Inflammatory macrophage treated with lipopolysaccharide for 1 hour (primary cell): Measurements from ENCODE around the gene PDE4DIP.
"Not testable (repeated sequence)": the region's sequence is repeated elsewhere in the genome, so short reads cannot be mapped to it uniquely, and the experiment has no call there.

Source experiments
- DNase-seq, 2 donors: peaks; one replicate each; pipeline ENCODE4 v3.0.0-alpha.2; 2020 to 2022

Gene PDE4DIP

DNA sequence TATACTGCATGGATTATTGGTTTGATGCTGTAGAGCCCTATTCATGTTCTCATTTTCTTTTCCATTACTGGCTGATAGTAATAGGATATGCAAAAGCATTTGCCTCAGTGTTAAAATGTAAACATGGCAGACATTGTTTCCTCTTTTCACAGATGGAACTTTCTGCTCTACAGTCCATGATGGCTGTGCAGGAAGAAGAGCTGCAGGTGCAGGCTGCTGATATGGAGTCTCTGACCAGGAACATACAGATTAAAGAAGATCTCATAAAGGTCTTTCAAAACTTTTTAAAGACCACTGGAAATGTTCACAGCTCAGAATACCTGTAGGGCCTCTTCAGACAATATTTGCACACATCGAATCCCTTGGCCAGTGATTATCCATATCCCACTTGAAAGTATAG is 133.6 kb downstream of the PDE4DIP start:
- not testable (repeated sequence) for DNase-seq

DNA sequence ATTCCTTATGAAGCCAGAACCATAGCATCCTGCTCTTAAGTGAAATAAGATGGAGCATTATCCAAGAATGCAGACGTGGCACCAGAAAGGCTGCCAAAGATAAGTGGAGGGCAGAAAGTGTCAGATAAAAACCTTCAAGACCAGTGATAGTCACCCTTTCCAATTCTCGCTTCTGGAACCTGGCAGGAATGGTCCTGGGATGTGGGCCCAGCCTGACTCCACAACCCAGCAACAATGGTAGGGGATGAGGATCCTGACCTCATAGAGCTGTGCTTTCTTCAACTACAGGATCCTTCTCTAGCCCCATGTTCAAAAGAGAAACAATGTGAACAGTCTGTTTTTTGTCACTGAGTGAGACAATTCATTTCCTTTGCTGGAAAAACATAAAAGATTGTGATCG is 145.2 kb downstream of the PDE4DIP start:
- DNase-seq = not testable (repeated sequence)

DNA sequence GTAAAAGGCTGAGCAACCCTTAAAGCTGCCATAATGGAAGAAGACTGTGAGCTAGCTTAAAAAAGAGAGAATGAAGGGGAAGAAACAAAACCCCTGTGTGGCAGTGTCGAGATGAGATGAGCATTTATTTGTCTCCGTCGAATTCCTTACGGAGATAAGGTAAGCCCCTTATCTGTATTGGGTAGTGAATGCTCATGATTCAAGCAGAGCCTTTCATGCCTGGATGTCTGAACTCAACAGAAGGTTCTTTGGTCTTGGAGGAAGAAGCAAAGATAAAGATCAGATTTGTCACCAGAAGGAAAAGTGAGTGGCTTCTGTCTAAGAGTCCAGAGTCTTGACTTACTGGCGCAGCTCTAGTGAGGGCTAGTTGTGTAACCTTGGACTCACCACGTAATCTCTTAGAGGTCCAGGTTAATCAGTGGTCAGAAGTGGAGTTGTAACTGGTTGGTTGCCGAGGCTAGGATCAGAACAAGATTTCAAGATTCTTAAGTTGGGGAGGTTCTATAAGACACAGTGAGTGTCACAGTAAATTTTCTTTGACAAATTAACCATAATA is 146.1 kb downstream of the PDE4DIP start:
- DNase-seq = not testable (repeated sequence)

DNA sequence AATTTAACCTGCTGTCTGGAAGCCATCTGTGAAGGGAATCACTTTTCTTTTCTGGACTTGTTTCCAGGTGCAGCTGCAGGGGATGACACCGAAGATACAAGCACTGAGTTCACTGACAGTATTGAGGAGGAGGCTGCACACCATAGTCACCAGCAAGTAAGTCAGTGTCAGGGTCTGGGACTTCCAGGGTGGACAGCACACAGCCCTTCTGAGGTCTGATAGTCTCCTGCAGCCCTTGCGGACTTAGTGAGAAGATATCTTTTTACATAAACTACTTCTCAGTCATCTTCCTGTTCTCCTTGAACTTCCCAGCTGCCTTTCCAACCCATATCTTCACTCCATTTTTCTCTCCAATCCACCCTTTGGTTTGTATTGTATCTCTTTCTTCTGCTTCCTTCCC is 147.6 kb downstream of the PDE4DIP start:
- DNase-seq = not testable (repeated sequence)

DNA sequence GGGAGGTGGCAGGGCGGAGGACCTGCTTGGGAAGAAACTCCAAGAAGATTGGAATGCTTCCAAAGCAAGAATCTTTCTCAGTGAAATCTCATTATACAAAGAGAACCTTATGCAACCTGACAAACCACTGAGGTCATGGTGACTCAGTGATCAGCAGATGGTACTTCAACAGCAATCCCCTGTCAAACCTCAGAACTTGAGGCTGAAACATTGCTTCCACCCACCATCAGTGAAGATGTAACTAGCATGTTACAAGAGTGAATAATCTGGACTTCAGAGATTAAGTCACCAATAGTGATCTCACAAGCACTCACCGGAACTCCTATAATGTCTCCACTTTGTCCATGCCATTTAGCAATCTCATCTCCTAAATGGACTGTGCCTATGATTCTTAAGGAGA is 148.1 kb downstream of the PDE4DIP start:
- not testable (repeated sequence) for DNase-seq

DNA sequence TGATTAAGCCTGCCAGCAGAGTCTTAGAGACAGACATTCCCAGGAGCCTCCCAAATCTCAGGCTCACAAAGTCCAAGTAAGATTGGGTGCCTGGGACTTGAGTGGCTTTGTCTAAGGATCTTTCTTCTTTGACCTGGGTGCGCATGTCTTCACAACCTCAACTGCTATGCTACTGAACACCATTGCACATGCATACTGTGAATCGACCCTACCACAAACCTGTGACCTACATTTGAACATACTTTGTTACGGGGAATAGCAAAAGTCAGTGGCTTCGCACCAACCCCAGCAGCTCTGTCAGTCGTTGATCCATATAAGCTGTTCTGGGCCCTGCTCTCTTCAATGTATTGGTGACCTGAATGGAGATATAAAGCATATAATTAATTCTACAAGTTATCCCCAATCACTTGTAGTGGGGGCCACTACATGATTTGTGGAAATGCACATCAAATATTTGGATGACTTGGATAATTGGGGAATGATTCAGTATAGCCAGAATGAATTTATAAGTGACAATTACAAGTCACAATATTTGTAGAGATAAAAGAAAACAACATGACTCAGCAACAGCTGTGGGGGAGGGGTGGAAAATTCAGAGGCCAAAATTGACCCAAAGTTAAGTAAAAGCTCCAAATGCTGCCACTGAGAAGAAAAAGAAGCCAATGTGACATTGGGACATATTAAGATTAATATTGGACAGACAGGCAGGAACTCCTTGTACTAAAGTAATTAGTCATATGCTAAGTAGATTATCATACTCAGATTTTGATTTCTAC is 152.4 kb downstream of the PDE4DIP start:
- DNase-seq = not testable (repeated sequence)

DNA sequence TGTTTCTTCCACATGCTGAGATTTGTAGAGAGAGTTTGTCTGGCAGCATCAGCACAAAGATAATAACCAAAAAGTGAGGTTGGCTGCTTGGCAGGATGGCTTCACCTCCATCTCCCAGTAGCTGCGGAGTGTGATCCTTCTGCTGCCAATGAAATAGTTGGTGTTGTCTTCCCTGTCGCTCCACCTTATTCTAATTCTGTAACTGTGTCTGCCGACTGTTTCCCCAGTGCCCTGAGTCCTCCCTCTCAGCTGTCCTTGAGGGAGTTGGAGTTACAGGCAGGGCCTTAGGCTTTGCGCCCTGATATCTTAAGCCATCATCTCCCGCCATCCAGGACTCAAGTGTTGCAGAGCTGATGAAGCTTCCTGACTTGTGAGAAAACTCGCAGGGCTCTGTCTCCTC is 153.2 kb downstream of the PDE4DIP start:
- DNase-seq = not testable (repeated sequence)

DNA sequence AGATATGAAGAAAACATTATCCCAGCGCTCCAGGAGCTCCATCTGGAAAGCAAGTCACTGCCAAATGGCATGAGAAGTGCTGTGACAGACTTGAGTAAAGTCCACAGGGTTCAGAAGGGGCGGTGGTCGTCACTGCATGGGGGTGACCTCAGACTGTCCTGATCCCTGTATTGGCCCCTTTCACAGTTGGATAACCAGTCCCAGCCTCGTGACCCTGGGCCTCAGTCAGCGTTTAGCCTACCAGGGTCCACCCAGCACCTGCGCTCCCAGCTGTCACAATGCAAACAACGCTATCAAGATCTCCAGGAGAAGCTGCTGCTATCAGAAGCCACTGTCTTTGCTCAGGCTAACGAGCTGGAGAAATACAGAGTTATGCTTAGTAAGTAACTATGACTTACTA is 158.4 kb downstream of the PDE4DIP start:
- DNase-seq = not testable (repeated sequence)

DNA sequence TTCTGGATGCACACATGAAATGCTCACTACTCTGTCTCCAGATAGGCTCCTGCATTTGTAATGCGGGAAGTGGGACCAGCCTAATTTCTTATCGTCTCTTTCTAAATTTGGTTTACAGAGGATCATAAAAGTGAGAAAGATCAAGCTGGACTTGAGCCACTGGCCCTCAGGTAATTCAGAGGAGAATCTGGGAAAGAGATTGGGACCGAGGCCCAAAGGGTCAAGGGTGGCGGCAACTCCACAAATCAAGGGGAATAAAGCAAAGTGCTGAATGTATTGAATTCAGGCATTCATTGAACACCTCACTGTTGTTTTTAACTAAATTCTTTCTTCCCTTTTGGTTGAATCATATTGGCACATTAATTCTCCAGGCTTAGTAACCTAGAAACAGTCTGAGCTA is 164.1 kb downstream of the PDE4DIP start:
- not testable (repeated sequence) for DNase-seq

DNA sequence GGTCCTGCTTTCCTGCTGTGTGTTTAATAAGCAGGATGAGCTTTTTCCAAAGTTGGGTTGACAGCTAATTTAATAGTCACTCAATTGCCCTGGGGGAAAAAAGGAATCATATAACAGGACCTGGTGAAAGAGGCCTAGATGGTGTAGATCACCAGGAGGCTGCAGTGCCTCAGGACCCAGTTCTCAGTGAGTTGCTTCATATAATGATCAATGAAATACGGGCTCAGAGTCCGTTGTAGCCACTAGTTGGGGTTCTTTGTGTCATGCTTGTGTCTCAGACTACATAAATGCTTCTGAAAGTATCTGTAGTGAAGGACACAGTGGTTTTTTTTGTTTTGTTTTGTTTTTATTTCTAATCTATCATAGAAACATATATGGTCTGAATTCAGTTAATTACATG is 164.5 kb downstream of the PDE4DIP start:
- not testable (repeated sequence) for DNase-seq

DNA sequence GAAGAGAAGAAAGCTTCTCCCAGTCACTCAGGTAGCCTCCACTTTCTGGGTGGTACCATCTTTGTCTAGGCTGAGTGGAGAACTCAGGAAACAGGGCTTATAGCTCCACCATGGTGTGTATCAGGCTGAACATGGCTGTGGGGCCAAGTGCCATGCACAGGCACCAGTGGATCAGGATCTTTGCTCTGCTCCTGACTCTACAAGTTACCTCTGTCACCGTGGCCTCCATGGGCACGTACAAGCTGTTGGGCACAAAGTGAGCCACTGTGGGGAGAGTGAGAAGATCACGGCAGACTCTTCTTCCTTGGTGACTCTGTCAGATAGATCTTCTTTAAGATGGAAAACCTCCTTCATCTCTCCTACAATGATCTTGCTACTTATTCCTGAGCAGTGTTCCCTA is 165.5 kb downstream of the PDE4DIP start:
- DNase-seq = not testable (repeated sequence)

DNA sequence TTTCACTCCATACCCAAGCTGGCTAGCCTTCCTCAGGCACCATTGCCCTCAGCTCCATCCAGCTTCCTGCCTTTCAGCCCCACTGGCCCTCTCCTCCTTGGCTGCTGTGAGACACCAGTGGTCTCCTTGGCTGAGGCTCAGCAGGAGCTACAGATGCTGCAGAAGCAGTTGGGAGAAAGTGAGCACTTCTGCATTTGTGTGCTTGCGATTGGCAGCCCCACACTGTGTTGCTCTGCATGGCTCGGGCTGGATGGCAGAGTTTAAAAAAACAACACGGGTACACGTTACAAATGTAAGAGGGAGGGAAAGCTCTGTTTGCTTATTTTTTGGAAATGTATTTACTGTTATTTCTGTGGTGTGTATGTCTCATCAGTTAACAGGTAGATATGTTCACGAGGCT is 168.4 kb downstream of the PDE4DIP start:
- DNase-seq = not testable (repeated sequence)

DNA sequence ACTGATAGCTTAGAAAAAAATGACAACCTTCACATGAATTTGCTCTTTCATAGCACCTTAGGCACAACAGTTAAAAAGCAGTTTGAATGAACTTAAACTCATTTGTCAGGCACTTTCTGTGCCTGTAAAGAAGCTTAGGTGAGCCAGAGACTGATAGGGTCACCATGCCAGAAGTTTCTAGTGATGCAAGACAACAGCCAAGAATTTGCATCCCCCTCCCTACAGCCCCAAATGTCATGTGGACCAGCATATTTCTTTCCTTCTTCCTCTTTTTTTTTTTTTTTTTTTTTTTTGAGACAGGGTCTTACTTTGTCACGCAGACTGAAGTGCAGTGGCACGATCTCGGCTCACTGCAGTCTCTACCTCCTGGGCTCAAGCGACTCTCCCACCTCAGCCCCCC is 169.3 kb downstream of the PDE4DIP start:
- not testable (repeated sequence) for DNase-seq

DNA sequence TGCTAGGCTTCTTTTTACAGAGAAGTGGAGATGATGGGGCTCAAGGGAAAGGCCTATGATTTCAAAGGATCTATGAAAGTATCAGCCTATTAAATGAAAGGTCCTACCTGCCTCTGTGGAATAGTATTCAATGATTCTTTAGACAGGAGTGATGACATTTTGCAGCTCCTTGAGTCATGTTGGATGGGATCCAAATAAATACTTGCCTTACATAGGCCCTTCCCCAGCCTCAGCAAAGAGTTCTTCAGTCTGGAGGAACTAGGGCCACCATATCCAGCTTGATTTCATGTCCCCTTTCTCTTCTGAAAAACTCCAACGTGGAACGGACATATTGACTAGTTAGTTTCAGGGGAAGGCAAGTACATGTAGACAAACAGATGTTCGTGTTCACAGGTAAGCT is 171.3 kb downstream of the PDE4DIP start:
- not testable (repeated sequence) for DNase-seq

DNA sequence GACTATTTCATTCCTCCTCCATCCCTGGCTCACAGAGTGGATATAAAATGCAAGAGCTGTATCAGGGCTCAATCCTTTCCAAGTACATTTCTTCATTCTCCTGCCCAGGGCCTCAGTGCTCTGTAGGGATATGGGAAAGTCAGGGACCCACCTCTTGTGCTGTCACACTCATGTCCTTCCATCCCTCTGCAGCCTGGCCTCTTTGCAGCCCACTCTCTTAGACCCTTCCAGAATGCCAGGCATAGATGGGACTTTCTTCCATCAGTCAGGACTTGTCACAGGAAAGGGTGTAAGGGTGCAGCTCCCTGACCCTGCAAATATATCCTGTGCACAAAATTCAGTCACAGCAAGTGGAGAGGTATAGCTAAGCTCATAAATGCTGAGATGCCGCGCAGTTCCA is 172.4 kb downstream of the PDE4DIP start:
- not testable (repeated sequence) for DNase-seq

DNA sequence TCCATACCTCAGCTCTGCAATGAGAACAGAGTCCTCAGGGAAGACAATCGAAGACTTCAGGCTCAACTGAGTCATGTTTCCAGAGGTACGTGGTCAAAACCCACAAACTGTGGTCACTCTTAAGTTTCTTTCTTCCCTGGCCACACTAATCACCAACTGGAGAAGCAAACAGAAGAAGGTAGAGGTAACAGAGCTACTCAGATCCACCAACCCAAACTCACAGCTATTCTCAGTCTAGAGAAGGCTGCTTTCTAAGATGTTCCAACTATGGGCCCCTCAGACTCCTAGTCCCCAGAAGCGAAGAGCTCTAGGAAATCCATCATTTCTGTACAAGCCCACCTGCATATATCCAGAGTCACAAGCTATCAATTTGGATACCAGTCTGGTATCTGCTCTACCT is 174.3 kb downstream of the PDE4DIP start:
- not testable (repeated sequence) for DNase-seq

DNA sequence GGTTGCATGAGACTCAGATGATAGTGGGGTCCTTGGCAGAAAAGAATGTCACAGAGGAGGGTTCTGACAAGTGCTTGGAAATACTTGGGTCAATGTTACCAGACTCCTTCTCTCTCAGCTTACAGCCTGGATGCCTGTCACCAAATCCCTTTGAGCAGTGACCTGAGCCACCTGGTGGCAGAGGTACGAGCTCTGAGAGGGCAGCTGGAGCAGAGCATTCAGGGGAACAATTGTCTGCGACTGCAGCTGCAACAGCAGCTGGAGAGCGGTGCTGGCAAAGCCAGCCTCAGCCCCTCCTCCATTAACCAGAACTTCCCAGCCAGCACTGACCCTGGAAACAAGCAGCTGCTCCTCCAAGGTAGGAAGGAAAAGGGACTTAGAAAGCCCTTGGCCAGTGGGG is 180.1 kb downstream of the PDE4DIP start:
- not testable (repeated sequence) for DNase-seq

DNA sequence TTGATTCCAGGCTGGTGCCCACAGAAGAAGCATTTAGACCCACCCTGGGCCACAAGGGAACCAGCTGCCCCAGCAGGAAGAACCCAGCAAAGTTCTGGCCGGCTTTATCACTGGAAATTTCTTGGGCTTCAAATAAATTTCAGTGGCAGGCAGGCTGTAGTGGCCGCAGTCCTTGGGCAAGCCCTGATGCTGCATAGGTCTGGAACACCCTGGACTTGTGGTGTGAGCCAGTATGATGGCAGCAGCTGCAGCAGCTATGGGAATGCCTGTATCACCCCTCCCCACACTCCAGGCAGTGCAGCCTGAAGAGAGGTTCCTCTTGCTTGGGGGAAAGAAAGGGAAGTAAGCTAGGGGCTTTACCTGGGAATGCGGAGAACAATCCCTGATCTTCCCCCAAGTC is 189.7 kb downstream of the PDE4DIP start:
- DNase-seq = not testable (repeated sequence)

DNA sequence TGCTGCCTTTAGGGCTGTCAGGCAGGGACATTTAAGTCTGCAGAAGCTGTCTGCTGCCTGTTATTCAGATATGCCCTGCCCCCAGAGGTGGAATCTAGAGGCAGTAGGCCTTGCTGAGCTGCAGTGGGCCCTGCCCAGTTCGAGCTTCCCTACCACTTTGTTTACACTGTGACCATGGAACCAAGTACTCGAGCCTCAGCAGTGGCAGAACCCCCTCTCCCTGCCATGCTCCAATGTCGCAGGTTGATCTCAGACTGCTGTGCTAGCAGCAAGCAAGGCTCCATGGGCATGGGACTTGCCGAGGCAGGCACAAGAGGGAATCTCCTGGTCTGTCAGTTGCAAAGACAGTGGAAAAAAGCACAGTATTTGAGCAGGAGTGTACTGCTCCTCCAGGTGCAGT is 198.8 kb downstream of the PDE4DIP start:
- not testable (repeated sequence) for DNase-seq

DNA sequence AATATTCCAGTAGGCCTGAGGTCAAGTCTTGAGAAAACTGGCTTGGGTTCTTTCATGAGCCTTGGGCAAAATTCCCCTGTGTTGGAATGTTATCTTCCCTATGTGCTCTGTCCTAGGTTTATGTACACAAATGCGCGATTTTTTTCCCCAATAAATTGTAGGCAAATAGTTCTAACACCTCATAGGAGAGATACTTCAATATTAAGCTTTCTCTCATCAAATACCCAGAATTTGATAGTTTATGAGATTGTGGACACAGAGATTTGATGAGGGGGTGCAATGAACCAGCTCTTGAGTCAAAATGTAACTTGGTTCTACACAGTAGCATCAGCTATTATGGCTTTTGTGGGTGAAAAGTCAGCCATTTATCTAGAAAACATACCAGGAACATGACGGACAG is 220.4 kb downstream of the PDE4DIP start:
- not testable (repeated sequence) for DNase-seq

DNA sequence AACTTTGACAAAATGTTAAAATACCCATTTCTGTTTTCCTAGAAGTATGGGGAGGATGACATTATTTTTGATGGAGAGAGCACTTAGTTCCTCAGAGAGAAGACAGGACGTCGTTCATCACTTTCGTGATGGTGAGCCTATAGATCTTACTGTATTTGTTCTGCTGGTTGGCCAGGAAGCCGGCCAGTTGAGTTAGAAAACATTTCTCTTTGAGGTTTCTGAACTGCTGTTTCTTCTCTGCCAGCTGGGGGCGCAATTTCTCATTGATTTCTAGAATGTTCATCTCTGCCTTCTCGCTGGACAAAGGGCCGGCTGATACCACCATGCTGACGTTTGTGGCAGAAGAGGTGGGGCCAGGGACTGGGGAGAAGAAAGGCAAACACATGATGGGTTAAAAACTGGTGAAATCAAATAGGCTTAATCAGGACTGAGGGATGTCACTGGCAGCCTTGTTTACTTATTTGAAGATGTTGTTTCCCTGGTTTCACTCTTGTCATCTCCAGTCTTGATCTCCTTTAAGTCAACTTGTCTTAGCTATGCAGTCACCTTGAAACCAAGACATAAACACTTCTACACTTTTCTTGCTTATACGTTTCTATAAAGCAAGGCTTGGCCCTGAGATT is 231.4 kb downstream of the PDE4DIP start:
- DNase-seq = not testable (repeated sequence)
